Activated CD4-positive, alpha-beta T cell treated with anti-CD3 and anti-CD28 coated beads for 36 hours (primary cell): ENCODE measurements around the gene CD101. TPM values are rescaled to one million over a fixed set of nuclear protein-coding genes. Genes with fewer than 3 reads are reported as not detected.
"Not testable (repeated sequence)": the region's sequence is repeated elsewhere in the genome, so short reads cannot be mapped to it uniquely, and the experiment has no call there.

ENCODE experiments used
- ATAC-seq: fragments of 200-7000 bp; cut with Tn5 transposase; one replicate; pipeline ENCODE4 v1.10.0; 2021; ENCODE audit warnings: mild to moderate bottlenecking, moderate library complexity
- CTCF ChIA-PET: fragments of 350-600 bp; sonication (Branson Sonifier 250); formaldehyde crosslinking; loops from one replicate; lab custom pipeline; 2021; ENCODE audit warnings: antibody characterized with exemption; lab: Charles Lee
- POLR2A ChIA-PET: fragments of 350-600 bp; sonication (Branson Sonifier 250); formaldehyde crosslinking; loops from one replicate; lab custom pipeline; 2021; ENCODE audit warnings: antibody characterized with exemption, inconsistent platforms; lab: Charles Lee
- DNase-seq: peaks from one replicate; pipeline ENCODE4 v3.0.0-alpha.2; 2020
- H3K27ac Mint-ChIP-seq: one replicate; pipeline ENCODE4 v1.8.0; 2021; ENCODE audit warnings: mixed read lengths
- H3K27me3 Mint-ChIP-seq: one replicate; pipeline ENCODE4 v1.8.0; 2021; ENCODE audit warnings: mixed read lengths
- H3K36me3 Mint-ChIP-seq: one replicate; pipeline ENCODE4 v1.8.0; 2021; ENCODE audit warnings: low read depth, mixed read lengths
- H3K4me1 Mint-ChIP-seq: one replicate; pipeline ENCODE4 v1.8.0; 2021; ENCODE audit warnings: mixed read lengths
- H3K4me3 Mint-ChIP-seq: one replicate; pipeline ENCODE4 v1.8.0; 2021; ENCODE audit warnings: mild to moderate bottlenecking, moderate library complexity, mixed read lengths
- H3K9me3 Mint-ChIP-seq: one replicate; pipeline ENCODE4 v1.8.0; 2021; ENCODE audit warnings: low read depth, mixed read lengths
- intact Hi-C, 2 experiments: fragments of 100-400 bp; cut with DNase I in 1 of 2; cut with micrococcal nuclease in 1 of 2; formaldehyde crosslinking; loops; one replicate each; pipeline versions ENCODE4 v1.14.2 to v1.15.1; 2022 to 2024; cut with DNase I, micrococcal nuclease
- total RNA-seq, 2 experiments: library from RNA; stranded (reverse); gene quantifications; one replicate each; pipeline ENCODE4 v1.2.3, GENCODE V29; 2021

Gene CD101
- total RNA-seq, 2 experiments from 2014 or later, result 0.30 to 0.60 TPM

- H3K4me3 Mint-ChIP-seq, result no peak overlapping the region
- ChIA-PET POLR2A (no interaction called here), CTCF (interaction anchor here (1.0 kb wide), 1 partner anchor 10 kb away, joined by 4 read pairs; no protein-coding TSS in a partner anchor)
- no peaks in the 10 kb centered on the region for H3K27me3 Mint-ChIP-seq
- no peak overlapping the region for H3K27ac Mint-ChIP-seq
- peaks cover 5% of the 10 kb centered on the region for H3K36me3 Mint-ChIP-seq
- ATAC-seq, result no peak
- intact Hi-C loops, result no loop called here
- no peak for DNase-seq
- no peaks in the 10 kb centered on the region for H3K4me1 Mint-ChIP-seq
- no peaks in the 10 kb centered on the region for H3K9me3 Mint-ChIP-seq
Measured at GRCh38 chr1:116968724-116969123, 32.8 kb upstream of the CD101 start.

DNA sequence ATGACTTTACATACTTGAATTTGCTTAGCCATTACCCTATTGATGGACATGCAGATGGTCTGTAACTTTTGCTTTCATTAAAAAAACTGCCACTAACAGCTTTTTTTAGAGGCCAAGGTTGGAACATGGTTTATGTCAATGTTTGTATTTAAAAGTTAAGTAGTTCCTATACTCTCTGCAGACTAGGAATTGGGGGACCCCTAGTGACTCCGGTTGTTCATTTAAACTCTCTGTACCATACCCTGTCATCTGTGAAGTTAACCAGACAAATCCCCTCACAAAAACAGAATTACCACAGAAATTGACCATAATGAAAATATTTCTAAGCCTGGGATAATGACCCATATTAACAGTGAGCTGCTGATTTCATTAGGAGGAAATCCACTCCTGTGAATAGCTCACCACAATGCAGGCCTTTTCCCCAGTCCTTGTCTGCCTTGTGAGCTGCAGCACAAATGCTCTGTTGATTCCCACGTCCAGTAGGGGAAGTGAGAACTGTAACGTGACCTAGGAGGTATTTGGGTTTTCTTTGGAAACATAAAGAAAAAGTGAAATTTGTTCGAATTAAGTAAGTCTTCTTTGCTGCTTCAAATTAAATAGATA lies 30.2 kb upstream of the CD101 start:
- no peak for ATAC-seq
- no peaks in the 10 kb centered on the region for H3K27me3 Mint-ChIP-seq
- intact Hi-C loops, result no loop called here
- no peak overlapping the region for H3K4me3 Mint-ChIP-seq
- peaks cover 4% of the 10 kb centered on the region for H3K9me3 Mint-ChIP-seq
- no peak for DNase-seq
- no peak overlapping the region for H3K27ac Mint-ChIP-seq
- ChIA-PET CTCF (interaction anchor here (0.7 to 0.8 kb wide), 2 partner anchors 181 to 931 kb away, joined by 3 to 4 read pairs; no protein-coding TSS in a partner anchor), POLR2A (interaction anchor here (1.0 kb wide), 1 partner anchor 88 kb away, joined by 3 read pairs; the partner anchor contains the start of gene TTF2)
- H3K36me3 Mint-ChIP-seq, result peaks cover 6% of the 10 kb centered on the region
- no peaks in the 10 kb centered on the region for H3K4me1 Mint-ChIP-seq

- Mint-ChIP-seq H3K4me1 (no peaks in the 10 kb centered on the region), H3K9me3 (peaks cover 4% of the 10 kb centered on the region), H3K4me3 (no peak overlapping the region), H3K27ac (no peak overlapping the region), H3K27me3 (no peaks in the 10 kb centered on the region), H3K36me3 (peaks cover 6% of the 10 kb centered on the region)
- ChIA-PET POLR2A (interaction anchor here (1.0 kb wide), 1 partner anchor 88 kb away, joined by 3 read pairs; the partner anchor contains the start of gene TTF2), CTCF (no interaction called here)
- DNase-seq, result no peak
- intact Hi-C loops, result no loop called here
- no peak for ATAC-seq
Measured at GRCh38 chr1:116971965-116972673, 29.4 kb upstream of the CD101 start.

GRCh38 chr1:116972674-116973030 lies 28.9 kb upstream of the CD101 start:
- no peaks in the 10 kb centered on the region for H3K4me1 Mint-ChIP-seq
- POLR2A ChIA-PET, result no interaction called here
- peaks cover 6% of the 10 kb centered on the region for H3K36me3 Mint-ChIP-seq

DNA sequence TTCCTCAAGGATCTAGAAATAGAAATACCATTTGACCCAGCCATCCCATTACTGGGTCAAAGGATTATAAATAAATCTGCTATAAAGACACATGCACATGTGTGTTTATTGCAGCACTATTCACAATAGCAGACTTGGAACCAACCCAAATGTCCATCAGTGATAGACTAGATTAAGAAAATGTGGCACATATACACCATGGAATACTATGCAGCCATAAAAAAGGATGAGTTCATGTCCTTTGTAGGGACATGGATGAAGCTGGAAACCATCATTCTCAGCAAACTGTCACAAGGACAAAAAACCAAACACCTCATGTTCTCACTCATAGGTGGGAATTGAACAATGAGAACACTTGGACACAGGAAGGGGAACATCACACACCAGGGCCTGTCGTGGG lies 21.3 kb upstream of the CD101 start:
- POLR2A ChIA-PET, H3K27ac Mint-ChIP-seq, H3K4me3 Mint-ChIP-seq, ATAC-seq, DNase-seq, H3K9me3 Mint-ChIP-seq, H3K4me1 Mint-ChIP-seq, H3K36me3 Mint-ChIP-seq, intact Hi-C loops, H3K27me3 Mint-ChIP-seq: not testable (repeated sequence)
- CTCF ChIA-PET, result interaction anchor here (1.0 kb wide), 1 partner anchor 37 kb away, joined by 3 read pairs; no protein-coding TSS in a partner anchor

More at GRCh38 chr1:116972674-116973030, 28.9 kb upstream of the CD101 start:
- intact Hi-C loops, result no loop called here
- Mint-ChIP-seq H3K27me3 (no peaks in the 10 kb centered on the region), H3K9me3 (peaks cover 4% of the 10 kb centered on the region), H3K4me3 (no peak overlapping the region), H3K27ac (no peak overlapping the region)
- CTCF ChIA-PET, result interaction anchor here (0.7 kb wide), 1 partner anchor 13 kb away, joined by 3 read pairs; no protein-coding TSS in a partner anchor
- ATAC-seq (no peak), DNase-seq (no peak)

- CTCF ChIA-PET, result no interaction called here
- ATAC-seq (no peak), DNase-seq (no peak)
- Mint-ChIP-seq H3K4me3 (no peak overlapping the region), H3K4me1 (peaks cover 13% of the 10 kb centered on the region), H3K36me3 (peaks cover 4% of the 10 kb centered on the region), H3K27ac (no peak overlapping the region), H3K9me3 (no peaks in the 10 kb centered on the region), H3K27me3 (no peaks in the 10 kb centered on the region)
- intact Hi-C loops, result no loop called here
- POLR2A ChIA-PET, result no interaction called here
Measured at GRCh38 chr1:116981521-116982037, 20.0 kb upstream of the CD101 start.

DNA sequence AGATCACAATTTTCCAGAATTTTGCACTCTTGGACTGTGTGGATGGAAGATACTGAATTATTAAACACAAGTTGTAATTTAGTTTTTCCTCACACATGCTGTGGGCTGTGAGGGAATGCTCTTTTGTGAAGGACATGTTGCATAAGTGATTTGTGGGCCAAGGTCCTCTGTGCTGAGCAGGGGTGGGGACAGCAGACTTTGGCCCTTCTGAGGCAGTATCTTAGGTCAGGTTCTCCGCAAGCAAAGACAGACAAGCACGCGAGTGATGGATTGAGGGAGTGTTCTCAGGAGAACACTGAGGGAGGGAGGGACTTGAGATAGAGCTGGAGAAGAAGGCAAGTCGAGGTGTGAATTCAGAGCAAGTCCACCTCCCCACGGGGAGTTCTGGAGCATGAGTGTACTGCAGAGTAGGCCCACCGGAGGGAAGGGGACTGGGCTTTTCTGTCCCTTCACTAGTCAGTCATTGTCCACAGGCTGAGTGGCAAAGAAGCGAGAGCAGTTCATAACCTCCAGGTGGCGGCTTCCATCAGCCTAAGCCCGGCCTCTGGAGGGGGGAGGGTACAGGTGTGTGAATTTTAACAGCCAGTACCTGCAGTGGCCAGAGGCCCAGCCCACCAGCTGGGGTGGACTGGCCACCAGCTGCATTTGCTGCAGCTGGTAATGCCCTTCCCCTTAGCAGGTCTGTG lies 19.1 kb upstream of the CD101 start:
- H3K27ac Mint-ChIP-seq, result no peak overlapping the region
- H3K9me3 Mint-ChIP-seq, result no peaks in the 10 kb centered on the region
- intact Hi-C loops, result no loop called here
- H3K36me3 Mint-ChIP-seq, result peaks cover 5% of the 10 kb centered on the region
- peaks cover 22% of the 10 kb centered on the region for H3K4me1 Mint-ChIP-seq
- ChIA-PET CTCF (no interaction called here), POLR2A (no interaction called here)
- H3K4me3 Mint-ChIP-seq, result no peak overlapping the region
- DNase-seq (no peak), ATAC-seq (no peak)
- H3K27me3 Mint-ChIP-seq, result no peaks in the 10 kb centered on the region

GRCh38 chr1:116983112-116983511 lies 18.4 kb upstream of the CD101 start:
- Mint-ChIP-seq H3K36me3 (peaks cover 5% of the 10 kb centered on the region), H3K9me3 (no peaks in the 10 kb centered on the region), H3K4me1 (peaks cover 28% of the 10 kb centered on the region), H3K4me3 (no peak overlapping the region), H3K27me3 (no peaks in the 10 kb centered on the region), H3K27ac (no peak overlapping the region)
- POLR2A ChIA-PET, result no interaction called here
- DNase-seq (no peak), ATAC-seq (no peak)
- CTCF ChIA-PET, result no interaction called here
- intact Hi-C loops, result no loop called here

- no peaks in the 10 kb centered on the region for H3K9me3 Mint-ChIP-seq
- DNase-seq, result no peak
- no peak overlapping the region for H3K27ac Mint-ChIP-seq
- ATAC-seq, result no peak
- H3K4me3 Mint-ChIP-seq, result no peak overlapping the region
- peaks cover 10% of the 10 kb centered on the region for H3K36me3 Mint-ChIP-seq
- CTCF ChIA-PET, result no interaction called here
- POLR2A ChIA-PET, result interaction anchor here (0.6 kb wide), 1 partner anchor 34 kb away, joined by 4 read pairs; no protein-coding TSS in a partner anchor
- H3K4me1 Mint-ChIP-seq, result peaks cover 34% of the 10 kb centered on the region
- intact Hi-C loops, result no loop called here
- H3K27me3 Mint-ChIP-seq, result no peaks in the 10 kb centered on the region
Measured at GRCh38 chr1:116983678-116984077, 17.9 kb upstream of the CD101 start.

DNA sequence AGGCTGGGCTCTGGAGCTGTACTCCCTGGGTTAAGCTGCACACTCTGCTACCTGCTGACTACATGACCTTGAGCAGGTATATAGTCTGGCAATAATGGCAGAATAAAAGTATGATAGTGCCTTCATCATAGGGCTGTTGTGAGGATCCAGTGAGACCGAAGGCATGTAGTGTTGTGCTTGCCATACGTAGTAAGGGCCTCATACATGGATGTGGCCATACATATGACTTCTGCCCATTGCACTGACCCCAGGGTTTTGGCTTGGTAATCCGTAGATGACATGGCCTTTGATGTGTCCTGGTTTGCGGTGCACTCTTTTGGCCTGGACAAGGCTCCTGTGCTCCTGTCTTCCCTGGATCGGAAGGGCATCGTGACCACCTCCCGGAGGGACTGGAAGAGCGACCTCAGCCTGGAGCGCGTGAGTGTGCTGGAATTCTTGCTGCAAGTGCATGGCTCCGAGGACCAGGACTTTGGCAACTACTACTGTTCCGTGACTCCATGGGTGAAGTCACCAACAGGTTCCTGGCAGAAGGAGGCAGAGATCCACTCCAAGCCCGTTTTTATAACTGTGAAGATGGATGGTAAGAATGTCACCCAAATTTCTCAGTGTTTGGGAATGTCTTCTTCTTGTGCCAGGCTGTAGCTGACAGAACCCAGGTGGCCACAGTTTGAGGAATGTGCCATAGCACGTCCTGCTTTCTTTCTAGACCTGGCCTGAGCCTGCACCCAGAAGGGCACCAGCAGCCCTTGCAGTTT lies 17.0 kb upstream of the CD101 start:
- DNase-seq (no peak), ATAC-seq (no peak)
- Mint-ChIP-seq H3K36me3 (peaks cover 11% of the 10 kb centered on the region), H3K4me3 (no peak overlapping the region), H3K9me3 (no peaks in the 10 kb centered on the region), H3K27me3 (no peaks in the 10 kb centered on the region), H3K4me1 (peaks cover 35% of the 10 kb centered on the region), H3K27ac (no peak overlapping the region)
- ChIA-PET POLR2A (no interaction called here), CTCF (interaction anchor here (1.4 kb wide), 1 partner anchor 68 kb away, joined by 3 read pairs; no protein-coding TSS in a partner anchor)
- intact Hi-C loops, result loop anchor here in 1 of 2 experiments (5.0 kb wide), 1 partner anchor 137 kb away; no protein-coding TSS in a partner anchor
